Measurements from ENCODE around the gene NSMF.

The NSMF gene

GRCh38 chr9:137493364-137494103 is 34.4 kb upstream of the NSMF start:
- no peak for TF ChIP-seq CTCF (IDR thresholded peaks at IDR 0.05; ENCODE audit: low read depth, low read length)

GRCh38 chr9:137492464-137493363 is 33.6 kb upstream of the NSMF start:
- TF ChIP-seq CTCF (IDR thresholded peaks at IDR 0.05; ENCODE audit: low read depth, low read length), result no peak
- no peak overlapping the region for H3K4me3 ChIP-seq (ENCODE audit: low read depth, low read length)
- no peak overlapping the region for H3K27ac ChIP-seq

More at GRCh38 chr9:137493364-137494103, 34.4 kb upstream of the NSMF start:
- no peak for DNase-seq
- H3K27ac ChIP-seq, result no peak overlapping the region
- no peaks in the 10 kb centered on the region for H3K27me3 ChIP-seq (ENCODE audit: insufficient read depth, low read depth, severe bottlenecking)
- H3K36me3 ChIP-seq, result no peaks in the 10 kb centered on the region
- H3K4me3 ChIP-seq (ENCODE audit: low read depth, low read length), result no peak overlapping the region
- no peaks in the 10 kb centered on the region for H3K9me3 ChIP-seq (ENCODE audit: severe bottlenecking)

GRCh38 chr9:137491735-137492432 is 32.8 kb upstream of the NSMF start:
- no peak for DNase-seq
- no peaks in the 10 kb centered on the region for H3K27me3 ChIP-seq (ENCODE audit: insufficient read depth, low read depth, severe bottlenecking)
- no peaks in the 10 kb centered on the region for H3K36me3 ChIP-seq
- TF ChIP-seq CTCF (IDR thresholded peaks at IDR 0.05; ENCODE audit: low read depth, low read length), result no peak
- H3K27ac ChIP-seq, result no peak overlapping the region
- no peak overlapping the region for H3K4me3 ChIP-seq (ENCODE audit: low read depth, low read length)
- no peaks in the 10 kb centered on the region for H3K9me3 ChIP-seq (ENCODE audit: severe bottlenecking)

More at GRCh38 chr9:137492464-137493363, 33.6 kb upstream of the NSMF start:
- peak; percentile 31 for DNase-seq
- no peaks in the 10 kb centered on the region for H3K9me3 ChIP-seq (ENCODE audit: severe bottlenecking)
- no peaks in the 10 kb centered on the region for H3K36me3 ChIP-seq
- H3K27me3 ChIP-seq (ENCODE audit: insufficient read depth, low read depth, severe bottlenecking), result no peaks in the 10 kb centered on the region

GRCh38 chr9:137490532-137491186 is 31.5 kb upstream of the NSMF start:
- H3K4me3 ChIP-seq (ENCODE audit: low read depth, low read length), result no peak overlapping the region
- no peaks in the 10 kb centered on the region for H3K27me3 ChIP-seq (ENCODE audit: insufficient read depth, low read depth, severe bottlenecking)
- H3K9me3 ChIP-seq (ENCODE audit: severe bottlenecking), result no peaks in the 10 kb centered on the region
- no peak for TF ChIP-seq CTCF (IDR thresholded peaks at IDR 0.05; ENCODE audit: low read depth, low read length)
- no peak for DNase-seq
- no peak overlapping the region for H3K27ac ChIP-seq
- no peaks in the 10 kb centered on the region for H3K36me3 ChIP-seq

GRCh38 chr9:137488906-137489305 is 29.8 kb upstream of the NSMF start:
- Histone ChIP-seq H3K4me3 (ENCODE audit: low read depth, low read length) (no peak overlapping the region), H3K36me3 (no peaks in the 10 kb centered on the region), H3K9me3 (ENCODE audit: severe bottlenecking) (no peaks in the 10 kb centered on the region), H3K27ac (no peak overlapping the region), H3K27me3 (ENCODE audit: insufficient read depth, low read depth, severe bottlenecking) (no peaks in the 10 kb centered on the region)
- no peak for TF ChIP-seq CTCF (IDR thresholded peaks at IDR 0.05; ENCODE audit: low read depth, low read length)
- DNase-seq, result no peak

Measured in WERI-Rb-1 (cell line).